NCI-H1048 (cell line): ENCODE data around the gene ANKRD22.
"Not testable (repeated sequence)": the region's sequence is repeated elsewhere in the genome, so short reads cannot be mapped to it uniquely, and the experiment has no call there.

Experiments
- DNase-seq: peaks from one replicate; lab custom pipeline; 2025; lab: John Stamatoyannopoulos, UW

The ANKRD22 gene

DNA sequence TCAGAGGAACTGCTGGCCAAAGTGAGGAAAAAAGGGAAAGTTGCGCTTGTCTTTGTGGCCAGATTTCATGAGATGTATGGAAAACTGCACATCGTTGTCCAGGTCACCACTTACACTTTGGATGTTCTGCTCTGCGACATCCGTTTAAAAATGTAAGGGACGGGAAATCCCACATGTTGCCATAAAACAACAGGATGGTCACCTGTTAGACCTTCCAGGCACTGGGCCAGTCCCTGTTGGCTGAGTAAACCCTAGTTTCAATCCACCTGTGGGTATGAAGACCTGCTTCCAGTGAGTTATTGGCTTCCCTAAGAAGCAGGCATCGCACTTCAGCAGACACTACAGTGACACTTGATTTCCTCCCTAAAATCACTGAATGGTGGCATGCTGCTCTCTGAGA is 25.7 kb upstream of the ANKRD22 start:
- no peak for DNase-seq

DNA sequence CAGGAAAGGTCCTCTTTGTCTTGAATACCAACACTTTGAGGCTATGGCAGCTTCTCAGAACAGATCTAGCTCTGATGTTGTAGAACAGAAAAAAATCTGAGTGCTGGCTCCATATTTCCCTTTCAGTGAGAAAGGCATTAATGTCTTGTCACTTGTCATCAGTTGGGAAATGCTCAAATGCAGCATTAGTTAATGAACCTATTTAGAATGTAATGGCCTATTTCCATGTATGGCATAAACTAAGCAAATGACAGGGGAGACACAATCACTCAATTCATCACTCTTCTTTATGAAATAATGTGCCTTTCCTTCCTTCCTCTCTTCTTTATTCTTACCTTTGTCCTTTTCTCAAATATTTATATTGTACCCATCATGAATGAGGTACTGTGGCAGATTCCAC is 23.4 kb upstream of the ANKRD22 start:
- no peak for DNase-seq

DNA sequence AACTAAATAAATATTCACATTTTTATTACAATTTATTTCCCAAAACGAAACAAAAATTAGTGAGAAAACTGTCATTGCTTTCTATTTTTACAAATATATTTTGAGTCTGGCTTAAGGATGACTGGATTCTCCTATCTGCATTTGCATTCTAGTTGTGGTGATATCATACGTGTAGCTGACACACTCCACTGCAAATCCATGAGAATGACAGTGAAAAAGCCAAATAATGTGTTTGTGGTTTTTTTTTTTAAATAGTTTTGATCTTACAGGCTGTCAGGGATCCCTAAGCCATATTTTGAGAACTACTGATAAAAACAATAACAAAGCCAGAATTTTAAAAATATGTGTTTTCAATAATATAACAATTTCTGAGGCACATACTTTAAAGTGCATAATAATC is 22.6 kb upstream of the ANKRD22 start:
- DNase-seq, result no peak

DNA sequence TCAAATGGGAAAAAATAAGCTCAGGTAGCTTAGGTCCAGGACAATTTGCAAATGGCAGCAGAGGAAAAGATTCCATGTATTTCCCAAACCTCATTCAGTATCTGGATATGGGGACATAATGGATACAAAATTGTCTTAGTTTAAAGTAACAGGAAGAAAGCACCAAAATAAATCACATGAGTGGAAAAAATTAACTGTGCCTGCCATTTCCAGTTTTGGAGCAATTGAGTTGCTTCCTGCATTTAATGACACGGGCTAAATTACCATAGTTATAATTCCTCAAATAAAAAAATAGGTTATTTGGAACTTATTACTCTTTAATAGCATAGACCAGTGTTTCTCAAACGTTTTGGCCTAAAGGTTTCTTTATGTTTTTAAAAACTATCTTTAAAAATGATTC is 22.1 kb upstream of the ANKRD22 start:
- DNase-seq, result no peak

DNA sequence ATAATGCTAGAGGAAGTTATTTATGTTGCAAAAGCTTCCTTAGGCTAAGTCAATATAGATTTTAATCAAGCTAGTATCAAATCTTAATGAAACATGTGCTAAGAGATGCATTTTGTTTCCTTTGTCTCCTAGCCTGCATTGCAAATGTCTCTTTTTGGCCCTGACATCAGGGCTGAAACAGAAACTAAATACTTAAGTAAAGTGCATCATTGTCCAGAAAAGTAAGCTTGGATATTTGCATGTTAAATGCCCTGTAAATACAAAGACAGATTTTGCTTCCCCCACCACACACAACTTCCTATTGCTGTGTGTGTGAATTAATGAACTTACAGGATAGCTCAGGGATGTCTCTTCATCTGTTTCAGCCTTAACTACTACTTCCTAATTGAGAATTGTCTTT is 18.4 kb upstream of the ANKRD22 start:
- DNase-seq, result no peak

DNA sequence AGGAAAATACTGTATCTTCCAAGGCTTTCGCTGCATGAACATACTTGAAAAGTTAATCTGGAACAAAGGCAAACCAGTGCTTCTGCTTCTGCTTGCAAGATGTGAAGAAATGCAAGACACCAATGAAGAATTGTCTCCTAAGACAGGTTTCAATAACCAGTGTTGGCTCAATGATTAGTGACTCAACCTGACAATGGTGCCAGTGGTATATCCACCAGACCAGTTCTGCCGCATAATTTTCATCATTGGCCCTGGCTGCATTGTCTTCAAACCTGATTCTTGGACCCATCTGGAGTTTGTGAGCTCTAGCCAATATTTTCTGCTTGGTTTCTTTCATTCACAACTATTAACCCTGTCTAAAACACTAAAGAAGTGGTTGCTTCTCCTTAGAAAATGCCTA is 14.8 kb upstream of the ANKRD22 start:
- DNase-seq, result no peak

DNA sequence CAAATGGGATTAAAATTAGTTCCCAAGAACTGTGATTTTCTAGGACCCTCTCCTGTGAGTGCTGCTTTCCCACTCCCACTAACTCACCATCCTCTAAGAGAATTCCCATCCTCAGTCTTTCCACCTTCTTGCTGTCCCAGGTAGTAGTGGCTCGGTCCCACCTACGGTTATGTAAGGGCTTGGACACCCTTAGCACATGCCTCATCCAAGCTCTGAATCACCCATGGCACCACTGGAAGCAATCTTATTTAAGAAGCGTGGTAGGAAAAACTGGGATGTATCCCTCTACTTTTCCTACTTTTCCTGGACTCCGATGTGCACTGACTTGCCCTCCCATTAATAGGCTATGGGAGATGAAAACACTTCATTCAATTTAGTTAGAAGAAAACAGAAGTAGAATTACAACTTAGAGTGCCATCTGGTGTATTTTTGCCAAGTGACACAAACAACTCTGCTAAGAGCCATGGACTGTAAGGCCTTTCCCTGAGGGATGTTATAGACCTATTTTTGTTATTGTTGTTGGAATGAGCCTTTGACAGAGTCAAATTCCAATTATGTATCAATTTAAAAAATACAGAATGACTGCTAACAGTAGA is 13.7 kb upstream of the ANKRD22 start:
- no peak for DNase-seq

DNA sequence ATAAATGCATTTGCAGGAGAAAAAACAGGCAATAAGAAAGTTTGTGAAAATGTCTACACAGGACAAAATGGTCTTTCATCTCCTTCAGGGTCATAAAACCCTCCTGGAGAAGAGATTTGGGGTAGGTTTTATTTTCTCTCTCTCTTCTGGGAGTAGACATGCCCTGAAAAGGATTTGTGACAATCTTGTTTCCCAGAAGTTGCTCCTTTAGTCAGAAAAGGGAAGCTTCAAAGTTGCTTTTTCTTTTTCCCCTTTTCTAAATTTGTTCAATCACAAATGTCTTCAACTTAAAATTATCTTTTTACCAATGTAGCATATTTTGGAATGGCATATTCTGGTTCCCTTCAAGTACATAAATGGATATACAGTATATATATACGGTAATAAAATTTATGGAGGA is 9.4 kb upstream of the ANKRD22 start:
- DNase-seq, result no peak

DNA sequence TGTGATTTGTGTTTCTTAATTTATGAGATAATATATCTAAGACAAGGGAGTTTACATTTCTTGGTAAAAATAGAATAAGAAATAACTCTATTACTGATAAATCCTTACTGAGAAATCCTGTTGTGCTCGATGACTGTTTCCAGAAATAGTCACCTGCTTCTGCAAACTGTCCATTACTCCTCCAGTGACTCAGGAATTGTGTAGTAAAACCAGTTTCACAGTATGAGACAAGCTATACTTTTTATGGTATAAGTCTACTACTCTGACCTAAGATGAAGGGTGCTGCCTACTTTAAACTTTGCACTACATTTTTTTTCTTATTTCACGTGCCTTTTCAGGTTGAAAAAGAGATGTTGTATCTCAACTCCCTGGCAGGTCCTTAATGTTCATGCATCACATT is 6.8 kb upstream of the ANKRD22 start:
- no peak for DNase-seq

DNA sequence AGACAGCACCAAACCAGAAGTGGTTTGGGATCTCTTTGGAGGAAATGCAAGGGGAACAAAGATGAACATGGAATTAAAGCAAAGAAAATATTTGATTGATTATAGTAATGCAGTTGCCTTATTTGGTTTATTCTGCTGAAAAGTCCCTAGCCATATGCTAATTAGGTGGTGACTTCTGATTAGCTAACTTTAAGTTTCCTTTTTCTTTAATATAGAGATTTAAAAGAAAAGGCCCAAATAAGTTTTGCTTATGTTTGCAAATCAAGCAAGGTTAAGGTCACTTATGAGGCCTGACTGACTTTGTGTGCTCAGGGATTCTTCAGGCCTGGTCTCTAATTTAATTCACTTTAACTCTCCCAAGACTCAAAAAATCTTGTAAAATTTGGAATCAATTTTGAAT is 6.2 kb upstream of the ANKRD22 start:
- DNase-seq, result no peak

DNA sequence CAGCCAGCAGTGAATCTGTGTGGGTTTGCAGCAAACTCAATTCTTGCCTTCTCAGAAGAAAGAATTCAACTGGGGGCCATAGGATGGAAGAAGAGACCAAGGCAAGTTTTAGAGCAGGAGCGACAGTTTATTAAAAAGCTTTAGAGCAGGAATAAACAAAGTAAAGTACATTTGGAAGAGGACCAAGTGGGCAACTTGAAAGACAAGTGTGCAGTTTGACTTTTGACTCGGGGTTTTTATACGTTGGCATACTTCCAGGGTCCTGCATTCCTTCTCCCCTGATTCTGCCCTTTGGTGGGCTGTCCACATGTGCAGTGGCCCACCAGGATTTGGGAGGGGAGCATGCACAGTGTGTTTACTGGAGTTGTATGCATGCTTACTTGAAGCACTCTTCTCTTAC is 3.0 kb upstream of the ANKRD22 start:
- DNase-seq, result no peak

DNA sequence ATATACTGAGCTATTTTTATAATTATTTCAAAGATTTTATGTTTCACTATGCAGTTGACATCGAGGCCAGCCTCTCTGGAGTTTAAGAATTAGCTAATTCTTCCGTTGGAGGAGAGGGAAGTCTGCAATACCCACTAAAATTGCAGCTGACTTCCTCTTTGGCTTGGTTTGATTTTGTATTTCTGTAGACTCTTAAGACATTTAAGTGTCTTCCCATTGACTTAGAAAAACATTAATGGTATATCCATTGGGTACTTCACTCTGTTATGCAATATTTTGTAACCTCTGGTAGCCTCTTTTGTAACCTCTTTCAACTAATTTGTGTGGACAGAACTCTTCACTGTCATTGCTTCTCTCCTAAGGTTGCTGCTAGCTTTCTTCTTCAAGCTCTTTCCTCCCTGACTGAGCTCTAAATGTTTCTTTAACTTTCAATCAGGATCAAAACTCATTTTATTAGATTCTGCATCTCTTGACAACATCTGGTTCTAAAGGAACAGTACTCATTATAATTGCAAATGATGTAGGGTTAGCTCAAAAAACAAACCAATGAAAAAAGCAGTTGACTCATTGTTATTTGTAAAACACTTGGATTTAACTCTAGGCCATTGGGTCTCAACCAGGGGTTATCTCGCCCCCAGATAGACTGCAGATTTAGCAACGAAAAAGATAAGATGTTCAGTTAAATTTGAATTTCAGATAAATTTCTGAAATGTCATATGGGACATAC is 1.7 kb upstream of the ANKRD22 start:
- no peak for DNase-seq

DNA sequence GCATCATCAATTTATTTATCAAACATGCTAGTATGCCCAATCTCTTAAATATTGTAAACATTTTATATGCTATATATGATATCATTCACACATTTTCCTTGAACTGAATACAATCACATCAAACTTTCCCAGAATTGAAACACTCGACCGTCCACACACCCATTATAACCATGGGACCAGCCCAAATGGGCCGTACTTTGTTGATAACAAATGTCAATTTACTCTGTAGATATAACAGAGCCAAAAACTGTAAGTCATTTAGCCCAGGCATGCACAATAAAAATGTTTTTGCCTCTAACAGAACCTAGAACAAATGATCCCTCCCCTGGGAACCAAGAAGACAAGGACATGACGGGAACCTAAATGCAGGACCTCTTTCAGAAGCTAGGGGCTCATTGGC is 683 bp upstream of the ANKRD22 start:
- DNase-seq, result no peak

DNA sequence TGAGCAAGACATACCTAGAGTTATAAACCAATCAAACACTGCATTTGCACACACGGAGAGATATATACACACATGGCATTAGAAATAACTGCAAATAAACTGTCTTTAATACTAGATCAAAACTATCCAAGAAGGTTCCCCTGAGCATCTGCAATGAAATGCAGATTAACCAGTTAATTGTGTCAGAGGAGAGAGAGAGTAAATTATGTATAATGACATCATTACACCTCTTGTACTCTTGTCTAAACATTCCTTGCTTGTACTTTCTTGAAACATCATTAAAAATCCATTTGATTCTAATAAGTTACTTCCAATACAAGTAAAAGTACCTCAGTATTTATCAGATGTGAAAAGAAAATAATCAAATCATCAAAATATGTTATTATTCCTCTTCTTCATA is 932 bp downstream of the ANKRD22 start:
- no peak for DNase-seq

DNA sequence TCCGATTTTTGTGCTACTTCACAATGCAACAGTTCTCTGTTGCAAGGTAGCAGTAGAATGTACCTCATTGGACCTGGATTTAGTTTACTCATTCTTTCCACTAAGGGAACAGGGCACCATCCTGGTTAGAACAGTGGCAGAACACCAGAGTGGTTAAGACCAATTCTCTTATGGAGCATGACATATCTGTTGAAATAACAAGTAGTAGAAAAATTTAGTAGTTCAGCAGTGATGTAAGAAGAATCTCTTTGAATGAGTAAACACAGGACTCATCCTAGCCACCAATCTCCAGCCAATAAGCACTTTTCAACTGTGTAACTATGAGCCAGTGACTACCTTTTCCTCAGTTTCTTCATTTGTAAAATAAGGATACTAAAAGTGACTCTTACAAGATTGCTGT is 2.4 kb downstream of the ANKRD22 start:
- DNase-seq, result no peak

DNA sequence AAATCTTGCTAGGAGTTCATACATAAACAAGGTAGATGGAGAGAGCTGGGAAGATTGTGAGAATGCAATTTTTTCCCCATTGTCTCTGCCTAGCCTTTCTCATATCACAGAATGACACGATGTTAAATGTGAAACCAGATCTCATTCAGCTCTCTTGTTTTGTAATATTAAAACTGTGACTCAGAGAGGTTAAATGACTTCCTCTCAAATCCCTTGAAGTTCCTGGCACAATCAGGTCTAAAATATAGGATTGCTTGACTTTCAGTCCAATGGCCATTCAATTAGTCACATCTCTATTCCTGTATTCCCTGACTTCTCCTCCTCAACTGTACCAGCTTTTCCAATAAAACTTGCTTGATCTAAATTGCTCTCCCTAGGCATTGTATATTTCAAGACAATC is 3.1 kb downstream of the ANKRD22 start:
- DNase-seq, result no peak

DNA sequence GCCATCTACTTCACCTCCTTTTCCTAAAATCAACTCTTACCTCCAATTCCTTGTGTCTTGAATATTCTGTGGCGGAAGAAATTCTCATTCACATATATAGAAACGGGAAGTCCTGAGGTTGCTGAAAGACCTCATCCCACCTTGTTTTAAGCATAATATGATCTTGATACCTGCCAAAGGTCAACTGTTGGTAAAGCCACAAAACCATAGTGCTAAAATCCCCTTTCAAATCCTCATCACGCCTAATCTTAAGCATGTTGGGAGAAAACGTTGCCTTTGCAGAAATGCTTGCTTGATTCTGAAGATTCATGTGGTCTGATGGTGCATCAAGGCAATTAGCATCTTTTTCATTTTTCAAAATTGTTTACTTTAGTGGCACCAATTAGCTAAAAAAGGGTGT is 8.5 kb downstream of the ANKRD22 start:
- no peak for DNase-seq

DNA sequence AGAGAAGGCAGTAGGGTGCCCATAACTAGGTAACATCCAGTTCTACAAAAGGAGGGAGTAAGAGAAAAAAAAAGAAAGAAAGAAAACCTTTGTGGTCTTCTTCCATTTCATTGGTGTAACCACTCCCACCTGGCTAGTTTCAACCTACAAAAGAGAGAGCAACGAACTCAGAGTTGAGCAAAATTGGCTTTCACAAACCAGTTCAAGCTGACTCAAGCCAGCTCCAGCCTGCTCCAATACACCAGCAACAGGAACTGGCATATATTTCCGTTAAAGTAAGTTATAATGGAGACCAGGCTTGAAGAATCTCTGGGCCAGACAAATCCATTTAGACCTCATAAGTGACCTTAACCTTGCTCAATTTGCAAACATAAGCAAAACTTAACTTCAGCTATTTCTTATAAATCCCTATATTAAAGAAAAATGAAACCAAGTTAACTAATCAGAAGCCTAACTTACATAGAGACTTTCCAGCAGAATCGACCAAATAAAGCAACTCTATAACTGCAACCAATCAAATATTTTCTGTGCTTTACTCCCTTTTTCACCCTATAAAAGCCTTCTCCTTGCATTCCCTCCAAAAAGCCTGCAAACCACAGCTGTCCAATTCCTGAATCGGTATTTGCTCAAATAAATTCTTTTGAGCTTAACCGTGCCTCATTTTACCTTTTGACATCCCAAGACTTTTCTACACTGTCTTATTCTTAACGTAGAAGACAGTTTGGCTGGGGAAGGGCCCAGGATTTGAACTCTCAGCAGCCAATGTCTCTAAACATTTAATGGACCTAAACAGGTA is 10.1 kb downstream of the ANKRD22 start:
- no peak for DNase-seq

DNA sequence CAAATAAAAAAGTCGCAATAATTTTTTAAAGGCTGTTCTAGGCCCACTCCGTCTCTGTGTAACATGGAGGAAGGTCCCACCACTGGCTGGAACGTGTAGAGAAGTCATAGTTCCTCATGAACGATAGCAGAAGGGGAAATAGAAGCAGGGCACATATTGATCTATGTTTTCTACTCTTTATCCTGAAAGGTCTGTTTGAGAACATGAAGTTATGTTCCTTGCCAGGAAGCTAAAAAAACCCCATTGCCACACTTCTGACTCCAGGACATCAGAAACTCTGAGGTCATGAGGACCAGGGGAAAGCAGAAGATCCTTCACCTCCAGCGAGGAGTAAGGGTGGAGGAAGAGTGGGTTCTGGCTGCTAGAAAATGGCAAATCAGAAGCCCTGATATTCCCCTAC is 10.8 kb downstream of the ANKRD22 start:
- DNase-seq, result no peak

DNA sequence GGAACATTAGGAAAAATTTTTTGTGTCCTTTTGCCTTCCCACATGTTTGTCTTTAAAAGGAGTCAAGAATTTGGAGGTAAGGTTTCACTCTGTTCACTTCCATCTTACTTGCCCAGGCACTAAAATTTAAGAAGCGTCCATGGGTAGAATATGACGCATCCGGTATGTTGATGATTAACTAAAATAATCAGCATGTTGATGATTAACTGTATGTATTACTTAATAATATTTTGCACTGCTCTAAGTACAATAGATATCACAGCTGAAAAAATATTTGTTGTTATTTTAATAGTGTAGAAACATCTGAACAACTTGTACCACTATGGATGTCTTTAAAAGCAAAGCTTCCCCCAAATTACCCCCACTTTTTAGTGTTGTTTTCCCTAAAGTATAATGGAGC is 11.5 kb downstream of the ANKRD22 start:
- DNase-seq, result no peak

DNA sequence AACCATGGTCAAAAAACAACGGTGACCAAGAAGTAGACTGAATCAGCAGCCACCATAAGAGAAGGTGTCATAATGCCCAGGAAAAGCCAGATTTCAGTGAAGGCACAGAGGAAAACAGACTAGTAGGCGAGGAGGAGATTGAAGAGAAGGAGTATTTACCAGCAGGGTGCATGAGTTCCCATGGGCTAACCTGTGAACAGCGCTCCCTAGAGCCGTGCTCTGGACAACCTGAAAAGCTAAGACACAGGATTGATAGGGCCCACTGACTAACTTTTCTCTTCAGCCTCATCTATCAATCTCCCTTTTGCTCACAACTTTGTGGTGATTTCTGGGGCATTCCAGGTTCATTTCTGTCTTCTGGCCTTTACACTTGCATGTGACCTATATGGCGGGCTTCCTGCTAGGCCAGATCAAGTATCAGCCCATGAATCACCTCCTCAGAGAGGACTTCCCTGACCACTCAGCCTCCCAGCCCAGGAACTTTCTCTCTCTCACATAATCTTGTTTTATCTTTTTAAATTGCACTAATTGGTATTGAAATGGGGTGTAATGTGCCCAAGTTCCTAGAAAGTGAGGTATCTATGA is 12.8 kb downstream of the ANKRD22 start:
- no peak for DNase-seq

DNA sequence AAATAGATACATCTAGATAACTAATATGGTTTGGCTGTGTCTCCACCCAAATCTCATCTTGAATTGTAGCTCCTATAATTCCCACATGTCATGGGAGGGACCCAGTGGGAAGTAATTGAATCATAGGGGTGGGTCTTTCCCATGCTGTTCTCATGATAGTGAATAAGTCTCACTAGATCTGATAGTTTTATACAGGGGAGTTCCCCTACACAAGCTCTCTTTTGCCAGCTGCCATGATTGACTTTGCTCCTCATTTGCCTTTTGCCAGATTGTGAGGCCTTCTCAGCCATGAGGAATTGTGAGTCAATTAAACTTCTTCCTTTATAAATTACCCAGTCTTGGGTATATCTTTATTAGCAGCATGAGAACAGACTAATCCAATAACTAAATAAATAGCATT is 14.0 kb downstream of the ANKRD22 start:
- not testable (repeated sequence) for DNase-seq

DNA sequence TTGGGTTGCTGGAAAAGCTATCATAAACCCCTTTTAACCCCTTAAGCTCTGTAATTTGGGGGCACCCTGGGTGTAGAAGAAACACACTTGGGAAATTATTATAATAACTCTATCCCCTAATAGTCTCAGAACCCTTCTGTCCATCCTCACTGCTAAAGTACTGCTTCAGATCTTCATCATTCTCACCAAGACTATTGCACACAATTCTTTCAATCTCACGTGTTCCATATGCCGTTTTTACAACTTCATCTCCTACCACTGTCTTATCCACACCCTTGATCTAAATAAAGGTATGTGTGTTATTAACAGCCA is 15.8 kb downstream of the ANKRD22 start:
- no peak for DNase-seq
